Panc1 (cell line): Measurements from ENCODE around the gene DPYD. TPM values are rescaled to one million over a fixed set of nuclear protein-coding genes. Genes with fewer than 3 reads are reported as not detected.

ENCODE experiments used
- ATAC-seq: fragments of 200-7000 bp; cut with Tn5 transposase; 2 replicates; pipeline ENCODE4 v1.9.1; 2020; ENCODE audit warnings: mild to moderate bottlenecking, moderate library complexity
- BruUV-seq: library from RNA; stranded (reverse); fragments of 400-500 nt; replicated peaks from 2 replicates; lab custom pipeline; 2021; lab: Mats Ljungman, UMichigan
- CTCF ChIA-PET: fragments of 300-600 bp; sonication (Branson Sonifier 250); formaldehyde crosslinking; loops from one replicate; lab custom pipeline; 2022; ENCODE audit warnings: antibody characterized with exemption; lab: Charles Lee
- POLR2A ChIA-PET: fragments of 300-600 bp; sonication (Branson Sonifier 250); formaldehyde crosslinking; loops from one replicate; lab custom pipeline; 2022; ENCODE audit warnings: antibody characterized with exemption; lab: Charles Lee
- DNase-seq: peaks from one replicate; pipeline ENCODE4 v3.0.0-alpha.2; 2010; ENCODE audit warnings: low read depth, low spot score
- H3K27ac ChIP-seq: 2 replicates; pipeline ENCODE4 v1.5.1; 2011; ENCODE audit warnings: mild to moderate bottlenecking, low read length, inconsistent platforms
- H3K27me3 ChIP-seq: fragments of 200-500 bp; sonication (Bioruptor generic); 2 replicates; pipeline ENCODE4 v1.6.0; 2014; ENCODE audit warnings: low read length, inconsistent platforms; ENCODE audit not compliant: control insufficient read depth, insufficient read depth
- H3K36me3 ChIP-seq: fragments of 200-500 bp; sonication (Bioruptor generic); 2 replicates; pipeline ENCODE4 v1.5.1; 2014; ENCODE audit warnings: inconsistent platforms, mild to moderate bottlenecking, low read length, moderate library complexity; ENCODE audit not compliant: control insufficient read depth, insufficient read depth
- H3K4me1 ChIP-seq: 2 replicates; pipeline ENCODE4 v1.5.1; 2011; ENCODE audit warnings: inconsistent platforms, mild to moderate bottlenecking, low read length, moderate library complexity; ENCODE audit not compliant: control insufficient read depth, insufficient read depth
- H3K4me3 ChIP-seq, 2 experiments: 2 replicates each; pipeline ENCODE4 v1.5.1; 2011 to 2012; ENCODE audit warnings: low read depth in 2 of 2, low read length in 2 of 2, mild to moderate bottlenecking in 2 of 2, inconsistent platforms in 1 of 2, moderate library complexity in 1 of 2
- H3K9me3 ChIP-seq: fragments of 200-500 bp; sonication (Bioruptor generic); 2 replicates; pipeline ENCODE4 v1.5.1; 2014; ENCODE audit warnings: low read depth, mild to moderate bottlenecking, inconsistent platforms, low read length, moderate library complexity; ENCODE audit not compliant: control insufficient read depth, insufficient read depth
- CTCF ChIP-seq: fragments of 450-650 bp; IDR thresholded peaks from 2 replicates; pipeline ENCODE4 v1.5.1; 2017; ENCODE audit warnings: mild to moderate bottlenecking
- POLR2AphosphoS5 ChIP-seq: IDR thresholded peaks from 2 replicates; pipeline ENCODE4 v1.6.1; 2012; ENCODE audit warnings: mild to moderate bottlenecking, low read depth, low read length, moderate library complexity
- REST ChIP-seq, 2 experiments: IDR thresholded peaks; 2 replicates each; pipeline ENCODE4 v1.6.1; 2011 to 2012; ENCODE audit warnings: low read depth in 2 of 2, control low read depth in 1 of 2, low read length in 1 of 2, mild to moderate bottlenecking in 1 of 2, moderate library complexity in 1 of 2; ENCODE audit not compliant: insufficient read depth in 1 of 2
- SIN3A ChIP-seq: IDR thresholded peaks from 2 replicates; pipeline ENCODE4 v1.6.1; 2012; ENCODE audit warnings: low read depth, mild to moderate bottlenecking, low read length, moderate library complexity, borderline replicate concordance; ENCODE audit not compliant: insufficient read depth
- TCF7L2 ChIP-seq: IDR thresholded peaks from 2 replicates; pipeline ENCODE4 v1.6.1; 2011; ENCODE audit warnings: mild to moderate bottlenecking, low read depth, low read length, inconsistent platforms
- in situ Hi-C: cut with HindIII; loops from 2 replicates; pipeline ENCODE4 v1.10.0; 2016; ENCODE audit warnings: low sequenced_read_pairs, low pct_unique_long_range_greater_than_20kb
- intact Hi-C: fragments of 100-400 bp; cut with micrococcal nuclease; formaldehyde crosslinking; loops from one replicate; pipeline ENCODE4 v1.10.0; 2022; ENCODE audit not compliant: unreplicated experiment
- total RNA-seq: library from RNA; stranded (reverse); gene quantifications from one replicate; pipeline ENCODE4 v1.2.1, GENCODE V29; 2021; ENCODE audit not compliant: unreplicated experiment

Gene DPYD
- total RNA-seq, 1 experiment from 2014 or later, result 2.0 TPM

- Histone ChIP-seq H3K36me3 (no peaks in the 10 kb centered on the region), H3K9me3 (no peaks in the 10 kb centered on the region), H3K27me3 (no peaks in the 10 kb centered on the region), H3K4me3 (no peak overlapping the region), H3K4me1 (no peaks in the 10 kb centered on the region), H3K27ac (no peak overlapping the region)
- POLR2A ChIA-PET, result no interaction called here
- no peak for DNase-seq
- intact Hi-C loops, result no loop called here
- in situ Hi-C loops, result no loop called here
- TF ChIP-seq TCF7L2 (no peak), CTCF (no peak), SIN3A (no peak), REST (IDR thresholded peaks at IDR 0.05; ENCODE audit: insufficient read depth in 1 of 2, low read depth in 2 of 2, low read length in 1 of 2) (no peak), POLR2AphosphoS5 (no peak)
- CTCF ChIA-PET, result interaction anchor here (0.6 kb wide), 1 partner anchor 713 kb away, joined by 3 read pairs; no protein-coding TSS in a partner anchor
- no peak for ATAC-seq
- no TSS peak for BruUV-seq
Measured at GRCh38 chr1:97337250-97338030, 583.4 kb downstream of the DPYD start.

GRCh38 chr1:97334454-97334853, 586.4 kb downstream of the DPYD start:
- Histone ChIP-seq H3K36me3 (no peaks in the 10 kb centered on the region), H3K9me3 (no peaks in the 10 kb centered on the region), H3K4me3 (no peak overlapping the region), H3K27ac (no peak overlapping the region), H3K27me3 (no peaks in the 10 kb centered on the region), H3K4me1 (no peaks in the 10 kb centered on the region)
- intact Hi-C loops, result no loop called here
- ATAC-seq, result no peak
- POLR2A ChIA-PET, result no interaction called here
- DNase-seq, result no peak
- TF ChIP-seq TCF7L2, result no peak
- no peak for TF ChIP-seq SIN3A
- TF ChIP-seq REST (IDR thresholded peaks at IDR 0.05; ENCODE audit: insufficient read depth in 1 of 2, low read depth in 2 of 2, low read length in 1 of 2), result no peak
- TF ChIP-seq CTCF, result no peak
- TF ChIP-seq POLR2AphosphoS5, result no peak
- in situ Hi-C loops, result no loop called here
- CTCF ChIA-PET, result no interaction called here
- no TSS peak for BruUV-seq
